Neural progenitor cell (in vitro differentiated cells): Measurements from ENCODE around the gene FAM193A. TPM values are rescaled to one million over a fixed set of nuclear protein-coding genes. Genes with fewer than 3 reads are reported as not detected.
"Not testable (repeated sequence)": the region's sequence is repeated elsewhere in the genome, so short reads cannot be mapped to it uniquely, and the experiment has no call there.

ENCODE experiments used
- DNase-seq: peaks from one replicate; pipeline ENCODE4 v3.0.0-alpha.2; 2016; ENCODE audit warnings: low spot score
- H2AFZ ChIP-seq: fragments of 200-600 bp; sonication (generic); replicated peaks from 2 replicates; pipeline ENCODE4 v1.6.1; 2016; ENCODE audit warnings: antibody characterized with exemption
- H3F3A ChIP-seq: fragments of 200-600 bp; sonication (generic); 2 replicates; pipeline ENCODE4 v1.6.1; 2016; ENCODE audit warnings: antibody characterized with exemption, low read depth
- H3K27ac ChIP-seq: fragments of 200-600 bp; sonication (generic); 2 replicates; pipeline ENCODE4 v1.5.1; 2016; ENCODE audit warnings: mild to moderate bottlenecking
- H3K27me3 ChIP-seq: fragments of 200-600 bp; sonication (generic); 2 replicates; pipeline ENCODE4 v1.6.1; 2016; ENCODE audit warnings: mild to moderate bottlenecking, moderate library complexity
- H3K36me3 ChIP-seq: fragments of 200-600 bp; sonication (generic); 2 replicates; pipeline ENCODE4 v1.5.1; 2016
- H3K4me1 ChIP-seq: fragments of 200-600 bp; sonication (generic); 2 replicates; pipeline ENCODE4 v1.6.1; 2016; ENCODE audit warnings: mixed run types
- H3K4me2 ChIP-seq: fragments of 200-600 bp; sonication (generic); 2 replicates; pipeline ENCODE4 v1.6.1; 2016
- H3K4me3 ChIP-seq: fragments of 200-600 bp; sonication (generic); 2 replicates; pipeline ENCODE4 v1.5.1; 2016
- H3K79me2 ChIP-seq: fragments of 200-600 bp; sonication (generic); 2 replicates; pipeline ENCODE4 v1.6.1; 2016; ENCODE audit warnings: low read depth
- H3K9ac ChIP-seq: fragments of 200-600 bp; sonication (generic); 2 replicates; pipeline ENCODE4 v1.6.1; 2016
- H3K9me3 ChIP-seq: fragments of 200-600 bp; sonication (generic); 2 replicates; pipeline ENCODE4 v1.5.1; 2016; ENCODE audit warnings: low read depth
- H4K20me1 ChIP-seq: fragments of 200-600 bp; sonication (generic); 2 replicates; pipeline ENCODE4 v1.6.1; 2016; ENCODE audit warnings: low read depth
- H3K27ac Mint-ChIP-seq: 3 replicates; pipeline ENCODE4 v1.8.0; 2021; ENCODE audit warnings: mixed read lengths
- H3K27me3 Mint-ChIP-seq: 2 replicates; pipeline ENCODE4 v1.8.0; 2022; ENCODE audit warnings: low read depth, mild to moderate bottlenecking, inconsistent platforms, moderate library complexity, mixed read lengths; ENCODE audit not compliant: insufficient read depth
- H3K36me3 Mint-ChIP-seq: 3 replicates; pipeline ENCODE4 v1.8.0; 2021; ENCODE audit warnings: mixed read lengths
- H3K4me1 Mint-ChIP-seq: 3 replicates; pipeline ENCODE4 v1.8.0; 2021; ENCODE audit warnings: mixed read lengths
- H3K4me3 Mint-ChIP-seq: 3 replicates; pipeline ENCODE4 v1.8.0; 2021; ENCODE audit warnings: mild to moderate bottlenecking, moderate library complexity, mixed read lengths
- H3K9me3 Mint-ChIP-seq: 3 replicates; pipeline ENCODE4 v1.8.0; 2020; ENCODE audit warnings: mixed read lengths
- EZH2 ChIP-seq: fragments of 200-600 bp; sonication (generic); IDR thresholded peaks from 2 replicates; pipeline ENCODE4 v1.6.1; 2017; ENCODE audit warnings: antibody characterized with exemption, mild to moderate bottlenecking, moderate library complexity
- EZH2phosphoT487 ChIP-seq: fragments of 200-600 bp; sonication (generic); IDR thresholded peaks from 2 replicates; pipeline ENCODE4 v1.6.1; 2017; ENCODE audit warnings: antibody characterized with exemption
- small RNA-seq: library from RNA; depleted of rRNA; stranded (forward); fragments of <200 nt; gene quantifications from one replicate; pipeline ENCODE3, GENCODE V24; 2015
- total RNA-seq: library from RNA; depleted of rRNA; stranded (reverse); fragments of >200 nt; gene quantifications from 2 replicates; pipeline ENCODE4 v1.2.3, GENCODE V29; 2015; ENCODE audit warnings: low replicate concordance
- TF ChIP-seq, protein P1 (sequence below): fragments of 200-600 bp; sonication (generic); IDR thresholded peaks from 2 replicates; pipeline ENCODE4 v1.5.1; 2017; ENCODE audit warnings: antibody characterized with exemption, mild to moderate bottlenecking

Gene FAM193A
- total RNA-seq, 1 donor from 2014 or later, result 29.1 TPM

DNA sequence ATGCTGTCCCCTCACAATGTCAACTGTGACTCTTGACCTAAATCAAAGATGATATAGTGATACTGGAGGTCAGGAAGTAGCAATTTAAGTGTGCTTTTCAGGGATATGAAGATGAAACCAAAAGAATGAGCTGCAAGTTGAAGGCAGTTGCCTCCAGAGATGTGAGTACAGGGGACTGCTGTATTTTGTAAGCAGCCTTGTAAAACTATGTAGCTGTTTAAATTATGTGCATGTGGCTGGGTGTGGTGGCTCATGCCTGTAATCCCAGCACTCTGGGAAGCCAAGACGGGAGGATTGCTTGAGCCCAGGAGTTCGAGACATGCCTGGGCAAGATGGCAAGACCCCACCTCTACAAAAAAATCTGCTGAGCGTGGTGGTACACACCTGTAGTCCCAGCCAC, 234.8 kb downstream of the FAM193A start:
- Histone ChIP-seq H3K27ac (no peak overlapping the region), H3K79me2 (no peaks in the 10 kb centered on the region), H3F3A (no peaks in the 10 kb centered on the region), H4K20me1 (no peaks in the 10 kb centered on the region), H3K9ac (no peak overlapping the region), H3K4me2 (no peak overlapping the region), H3K36me3 (no peaks in the 10 kb centered on the region), H3K4me1 (no peaks in the 10 kb centered on the region), H3K9me3 (no peaks in the 10 kb centered on the region), H3K4me3 (no peak overlapping the region), H3K27me3 (no peaks in the 10 kb centered on the region), H2AFZ (no peak overlapping the region)
- H3K4me1 Mint-ChIP-seq, result no peaks in the 10 kb centered on the region
- H3K9me3 Mint-ChIP-seq, result peaks cover 11% of the 10 kb centered on the region
- H3K4me3 Mint-ChIP-seq, result no peak overlapping the region
- no peak for DNase-seq
- H3K27ac Mint-ChIP-seq, result no peak overlapping the region
- TF ChIP-seq EZH2, result no peak
- TF ChIP-seq, protein P1, sequence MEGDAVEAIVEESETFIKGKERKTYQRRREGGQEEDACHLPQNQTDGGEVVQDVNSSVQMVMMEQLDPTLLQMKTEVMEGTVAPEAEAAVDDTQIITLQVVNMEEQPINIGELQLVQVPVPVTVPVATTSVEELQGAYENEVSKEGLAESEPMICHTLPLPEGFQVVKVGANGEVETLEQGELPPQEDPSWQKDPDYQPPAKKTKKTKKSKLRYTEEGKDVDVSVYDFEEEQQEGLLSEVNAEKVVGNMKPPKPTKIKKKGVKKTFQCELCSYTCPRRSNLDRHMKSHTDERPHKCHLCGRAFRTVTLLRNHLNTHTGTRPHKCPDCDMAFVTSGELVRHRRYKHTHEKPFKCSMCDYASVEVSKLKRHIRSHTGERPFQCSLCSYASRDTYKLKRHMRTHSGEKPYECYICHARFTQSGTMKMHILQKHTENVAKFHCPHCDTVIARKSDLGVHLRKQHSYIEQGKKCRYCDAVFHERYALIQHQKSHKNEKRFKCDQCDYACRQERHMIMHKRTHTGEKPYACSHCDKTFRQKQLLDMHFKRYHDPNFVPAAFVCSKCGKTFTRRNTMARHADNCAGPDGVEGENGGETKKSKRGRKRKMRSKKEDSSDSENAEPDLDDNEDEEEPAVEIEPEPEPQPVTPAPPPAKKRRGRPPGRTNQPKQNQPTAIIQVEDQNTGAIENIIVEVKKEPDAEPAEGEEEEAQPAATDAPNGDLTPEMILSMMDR, result no peak
- TF ChIP-seq EZH2phosphoT487, result no peak
- H3K36me3 Mint-ChIP-seq, result no peaks in the 10 kb centered on the region
- H3K27me3 Mint-ChIP-seq, result peaks cover 24% of the 10 kb centered on the region

DNA sequence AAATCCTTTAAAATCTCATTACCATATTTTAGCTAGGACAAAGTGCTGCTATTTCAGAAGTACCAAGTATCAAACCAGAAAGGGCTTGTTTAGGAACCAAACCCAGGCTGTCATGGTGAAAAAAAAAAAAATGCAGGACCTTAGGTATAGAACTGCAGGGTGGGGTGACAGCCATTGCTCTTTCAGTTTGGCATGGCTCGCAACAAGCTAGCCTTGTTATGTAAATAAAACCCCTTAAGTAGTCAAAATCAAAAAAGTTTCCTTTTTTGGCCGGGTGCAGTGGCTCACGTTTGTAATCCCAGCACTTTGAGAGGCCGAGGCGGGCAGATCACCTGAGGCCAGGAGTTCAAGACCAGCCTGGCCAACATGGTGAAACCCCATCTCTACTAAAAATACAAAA, 244.2 kb downstream of the FAM193A start:
- not testable (repeated sequence) for H3K9me3 ChIP-seq, H3K79me2 ChIP-seq, DNase-seq, H3K27ac ChIP-seq, H3K4me3 Mint-ChIP-seq, H3F3A ChIP-seq, H3K4me1 Mint-ChIP-seq, H3K27ac Mint-ChIP-seq, H3K4me3 ChIP-seq, H3K4me2 ChIP-seq, H3K9me3 Mint-ChIP-seq, H3K27me3 ChIP-seq, H3K36me3 ChIP-seq, H2AFZ ChIP-seq, H3K36me3 Mint-ChIP-seq, H3K27me3 Mint-ChIP-seq, H4K20me1 ChIP-seq, H3K4me1 ChIP-seq, H3K9ac ChIP-seq

DNA sequence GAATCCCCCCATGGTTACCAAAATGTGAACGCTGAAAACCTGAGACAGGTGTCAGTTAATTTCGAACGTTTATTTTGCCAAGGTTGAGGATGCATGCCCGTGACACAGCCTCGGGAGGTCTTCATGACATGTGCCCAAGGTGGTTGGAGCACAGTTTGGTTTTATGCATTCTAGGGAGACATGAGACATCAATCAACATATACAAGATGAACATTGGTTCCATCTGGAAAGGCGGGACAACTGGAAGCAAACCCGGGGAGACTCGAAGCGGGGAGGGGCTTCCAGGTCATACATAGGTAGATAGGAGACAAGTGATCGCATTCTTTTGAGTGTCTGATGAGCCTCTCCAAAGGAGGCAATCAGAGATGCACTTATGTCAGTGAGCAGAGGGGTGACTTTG, 245.5 kb downstream of the FAM193A start:
- H3K27me3 ChIP-seq, result no peaks in the 10 kb centered on the region
- H3K9ac ChIP-seq, result no peak overlapping the region
- H3K27ac ChIP-seq, result no peak overlapping the region
- no peak overlapping the region for H3K4me2 ChIP-seq
- DNase-seq, result no peak
- peaks cover 8% of the 10 kb centered on the region for H3K9me3 Mint-ChIP-seq
- peaks cover 2% of the 10 kb centered on the region for H3F3A ChIP-seq
- peaks cover 2% of the 10 kb centered on the region for H3K27me3 Mint-ChIP-seq
- H3K9me3 ChIP-seq, result no peaks in the 10 kb centered on the region
- H3K27ac Mint-ChIP-seq, result no peak overlapping the region
- no peaks in the 10 kb centered on the region for H3K79me2 ChIP-seq
- no peak overlapping the region for H3K4me3 ChIP-seq
- H2AFZ ChIP-seq, result no peak overlapping the region
- no peaks in the 10 kb centered on the region for H3K36me3 Mint-ChIP-seq
- no peak overlapping the region for H3K4me3 Mint-ChIP-seq
- TF ChIP-seq EZH2phosphoT487 (no peak), EZH2 (no peak)
- TF ChIP-seq, protein P1, result no peak
- H4K20me1 ChIP-seq, result no peaks in the 10 kb centered on the region
- no peaks in the 10 kb centered on the region for H3K36me3 ChIP-seq
- no peaks in the 10 kb centered on the region for H3K4me1 ChIP-seq
- no peaks in the 10 kb centered on the region for H3K4me1 Mint-ChIP-seq

Small RNA genes within 50 kb of the gene (small RNA-seq; reads per million reads assigned to genes)
- not detected for gene CR545473.1
- not detected for gene RF00019

Other genes with a start within 250 kb of the FAM193A start
- 0.39 and 0.93 TPM in 2 replicates for gene ZFYVE28, start 118.0 kb upstream of the FAM193A start, total RNA-seq
- not detected in 2 replicates for gene CFAP99, start 117.7 kb upstream of the FAM193A start, total RNA-seq
- gene RNF4, start 67.5 kb upstream of the FAM193A start, total RNA-seq, result 73.8 and 96.4 TPM in 2 replicates
- 24.5 and 37.6 TPM in 2 replicates for gene TNIP2, start 219.7 kb downstream of the FAM193A start, total RNA-seq